ENCODE data around the gene SNTB2. TPM values are rescaled to one million over a fixed set of nuclear protein-coding genes. Genes with fewer than 3 reads are reported as not detected.

SNTB2 gene
- total and polyA plus RNA-seq, 2 of the 4 experiments (the other 2 are of a cell fraction), result 23.5 to 47.5 TPM

Small RNA genes within 50 kb of the gene (microRNA-seq; reads per million reads assigned to microRNA genes)
- gene RF00019 (ENCODE audit: insufficient read depth, insufficient read length) (not detected), gene RNU6-22P (ENCODE audit: insufficient read depth, insufficient read length) (not detected)

Small RNA genes within 50 kb of the gene (small RNA-seq; reads per million reads assigned to genes)
- gene RF00019 (0 reads per million in 5 experiments), gene RNU6-22P (0 to 356 (median 1.1) reads per million in 5 experiments)

Other genes with a start within 250 kb of the SNTB2 start
- gene HAS3, start 81.5 kb upstream of the SNTB2 start, total RNA-seq (2012; rRNA removed), result 0.28 and 0.36 TPM in 2 replicates
- 0.73 and 0.97 TPM in 2 replicates for gene HAS3, start 81.5 kb upstream of the SNTB2 start, polyA plus RNA-seq (2012; rRNA removed)
- 40.8 and 47.1 TPM in 2 replicates for gene CHTF8, start 54.6 kb upstream of the SNTB2 start, total RNA-seq (2012; rRNA removed)
- gene CHTF8, start 54.6 kb upstream of the SNTB2 start, polyA plus RNA-seq (2012; rRNA removed), result 95.6 and 122 TPM in 2 replicates
- gene UTP4, start 54.5 kb upstream of the SNTB2 start, total RNA-seq (2012; rRNA removed), result 30.0 and 32.1 TPM in 2 replicates
- 60.3 and 61.8 TPM in 2 replicates for gene UTP4, start 54.5 kb upstream of the SNTB2 start, polyA plus RNA-seq (2012; rRNA removed)
- 23.3 and 25.3 TPM in 2 replicates for gene VPS4A, start 124.2 kb downstream of the SNTB2 start, total RNA-seq (2012; rRNA removed)
- 23.3 and 25.2 TPM in 2 replicates for gene VPS4A, start 124.2 kb downstream of the SNTB2 start, polyA plus RNA-seq (2012; rRNA removed)
- 4.5 and 7.5 TPM in 2 replicates for gene PDF, start 143.4 kb downstream of the SNTB2 start, total RNA-seq (2012; rRNA removed)
- 6.4 and 7.6 TPM in 2 replicates for gene PDF, start 143.4 kb downstream of the SNTB2 start, polyA plus RNA-seq (2012; rRNA removed)
- 19.4 and 26.2 TPM in 2 replicates for gene COG8, start 152.4 kb downstream of the SNTB2 start, total RNA-seq (2012; rRNA removed)
- gene COG8, start 152.4 kb downstream of the SNTB2 start, polyA plus RNA-seq (2012; rRNA removed), result 22.8 and 23.4 TPM in 2 replicates
- gene NIP7, start 152.6 kb downstream of the SNTB2 start, total RNA-seq (2012; rRNA removed), result 28.3 and 40.5 TPM in 2 replicates
- gene NIP7, start 152.6 kb downstream of the SNTB2 start, polyA plus RNA-seq (2012; rRNA removed), result 10.6 and 14.0 TPM in 2 replicates
- not detected in 2 replicates for gene TMED6, start 164.6 kb downstream of the SNTB2 start, total RNA-seq (2012; rRNA removed)
- 0.10 and 0.20 TPM in 2 replicates for gene TMED6, start 164.6 kb downstream of the SNTB2 start, polyA plus RNA-seq (2012; rRNA removed)
- gene TERF2, start 198.8 kb downstream of the SNTB2 start, total RNA-seq (2012; rRNA removed), result 9.0 and 9.2 TPM in 2 replicates
- 13.8 and 15.2 TPM in 2 replicates for gene TERF2, start 198.8 kb downstream of the SNTB2 start, polyA plus RNA-seq (2012; rRNA removed)
- gene CYB5B, start 237.5 kb downstream of the SNTB2 start, total RNA-seq (2012; rRNA removed), result 102 and 106 TPM in 2 replicates
- gene CYB5B, start 237.5 kb downstream of the SNTB2 start, polyA plus RNA-seq (2012; rRNA removed), result 76.1 and 100 TPM in 2 replicates

Measured in IMR-90 (cell line).